ENCODE measurements around the gene DLK1. TPM values are rescaled to one million over a fixed set of nuclear protein-coding genes. Genes with fewer than 3 reads are reported as not detected.

DLK1 gene
- total and polyA plus RNA-seq, 2 of the 13 experiments (the other 11 are each of a cell fraction or from before 2014, with no cell fraction given) = 95.5 to 312 TPM

DNA sequence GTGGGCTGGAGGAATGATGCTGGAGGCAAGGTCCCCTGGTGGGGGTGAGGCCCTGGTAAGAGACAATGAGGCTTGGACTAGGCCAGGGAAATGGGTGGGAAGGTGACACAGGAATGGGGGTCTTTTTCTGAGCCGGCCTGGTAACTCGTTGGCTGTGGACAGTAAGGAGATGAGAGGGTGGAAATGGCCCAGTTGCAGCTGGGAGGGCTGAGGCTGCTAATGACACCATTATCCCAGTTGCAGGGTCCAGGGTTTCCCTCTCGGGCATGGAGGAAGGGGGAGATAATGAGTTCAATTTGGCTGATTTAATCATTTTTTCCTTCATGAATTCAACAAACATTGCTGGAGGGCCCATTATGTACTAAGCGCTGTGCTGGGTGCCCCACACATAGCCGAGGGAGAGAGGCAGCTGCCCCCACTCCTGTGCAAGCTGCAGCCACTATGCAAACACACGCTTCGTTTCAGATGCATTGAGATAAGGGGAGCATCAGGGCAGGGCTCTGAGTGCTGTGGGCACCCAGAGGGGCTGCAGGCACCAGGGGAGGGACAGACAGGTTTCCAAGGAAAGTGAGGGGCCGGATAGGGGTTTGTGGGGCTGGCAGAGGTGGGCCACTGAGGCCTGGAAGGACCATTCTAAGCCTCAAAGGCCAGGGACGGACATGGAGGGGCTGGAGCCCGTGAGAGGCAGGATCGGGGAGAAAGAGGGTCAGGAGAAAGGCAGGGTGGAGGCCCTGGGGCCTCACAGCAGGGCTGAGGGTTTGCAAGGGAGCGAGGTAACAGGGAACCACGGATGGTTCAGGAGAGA is 56.0 kb downstream of the DLK1 start (continued):
- TF ChIP-seq, protein P1, sequence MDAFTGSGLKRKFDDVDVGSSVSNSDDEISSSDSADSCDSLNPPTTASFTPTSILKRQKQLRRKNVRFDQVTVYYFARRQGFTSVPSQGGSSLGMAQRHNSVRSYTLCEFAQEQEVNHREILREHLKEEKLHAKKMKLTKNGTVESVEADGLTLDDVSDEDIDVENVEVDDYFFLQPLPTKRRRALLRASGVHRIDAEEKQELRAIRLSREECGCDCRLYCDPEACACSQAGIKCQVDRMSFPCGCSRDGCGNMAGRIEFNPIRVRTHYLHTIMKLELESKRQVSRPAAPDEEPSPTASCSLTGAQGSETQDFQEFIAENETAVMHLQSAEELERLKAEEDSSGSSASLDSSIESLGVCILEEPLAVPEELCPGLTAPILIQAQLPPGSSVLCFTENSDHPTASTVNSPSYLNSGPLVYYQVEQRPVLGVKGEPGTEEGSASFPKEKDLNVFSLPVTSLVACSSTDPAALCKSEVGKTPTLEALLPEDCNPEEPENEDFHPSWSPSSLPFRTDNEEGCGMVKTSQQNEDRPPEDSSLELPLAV (CRISPR knock-in tag; conservative IDR thresholded peaks at IDR 0.05; ENCODE audit: low read depth) = no peak
- TF ChIP-seq ZNF839 (CRISPR knock-in tag; IDR thresholded peaks at IDR 0.05; ENCODE audit: borderline replicate concordance) (no peak), ZNF724P (CRISPR knock-in tag; IDR thresholded peaks at IDR 0.05; ENCODE audit: borderline replicate concordance) (no peak), PAXIP1 (CRISPR knock-in tag; conservative IDR thresholded peaks at IDR 0.05) (peak; percentile 32; the same call in 1 of the 2 replicates), RAD51 (IDR thresholded peaks at IDR 0.05; ENCODE audit: borderline replicate concordance) (no peak), KAT8 (CRISPR knock-in tag; IDR thresholded peaks at IDR 0.05) (no peak), E2F2 (CRISPR knock-in tag; IDR thresholded peaks at IDR 0.05; ENCODE audit: borderline replicate concordance) (no peak), ZNF704 (CRISPR knock-in tag; IDR thresholded peaks at IDR 0.05; ENCODE audit: borderline replicate concordance) (no peak), RBM22 (optimal IDR thresholded peaks at IDR 0.05; ENCODE audit: low read length) (no peak), ZFP90 (CRISPR knock-in tag; IDR thresholded peaks at IDR 0.05; ENCODE audit: borderline replicate concordance) (no peak), NR2C2 (CRISPR knock-in tag; IDR thresholded peaks at IDR 0.05; ENCODE audit: borderline replicate concordance) (no peak), GFI1 (CRISPR knock-in tag; IDR thresholded peaks at IDR 0.05; ENCODE audit: borderline replicate concordance) (no peak)
- TF ChIP-seq, protein P2, sequence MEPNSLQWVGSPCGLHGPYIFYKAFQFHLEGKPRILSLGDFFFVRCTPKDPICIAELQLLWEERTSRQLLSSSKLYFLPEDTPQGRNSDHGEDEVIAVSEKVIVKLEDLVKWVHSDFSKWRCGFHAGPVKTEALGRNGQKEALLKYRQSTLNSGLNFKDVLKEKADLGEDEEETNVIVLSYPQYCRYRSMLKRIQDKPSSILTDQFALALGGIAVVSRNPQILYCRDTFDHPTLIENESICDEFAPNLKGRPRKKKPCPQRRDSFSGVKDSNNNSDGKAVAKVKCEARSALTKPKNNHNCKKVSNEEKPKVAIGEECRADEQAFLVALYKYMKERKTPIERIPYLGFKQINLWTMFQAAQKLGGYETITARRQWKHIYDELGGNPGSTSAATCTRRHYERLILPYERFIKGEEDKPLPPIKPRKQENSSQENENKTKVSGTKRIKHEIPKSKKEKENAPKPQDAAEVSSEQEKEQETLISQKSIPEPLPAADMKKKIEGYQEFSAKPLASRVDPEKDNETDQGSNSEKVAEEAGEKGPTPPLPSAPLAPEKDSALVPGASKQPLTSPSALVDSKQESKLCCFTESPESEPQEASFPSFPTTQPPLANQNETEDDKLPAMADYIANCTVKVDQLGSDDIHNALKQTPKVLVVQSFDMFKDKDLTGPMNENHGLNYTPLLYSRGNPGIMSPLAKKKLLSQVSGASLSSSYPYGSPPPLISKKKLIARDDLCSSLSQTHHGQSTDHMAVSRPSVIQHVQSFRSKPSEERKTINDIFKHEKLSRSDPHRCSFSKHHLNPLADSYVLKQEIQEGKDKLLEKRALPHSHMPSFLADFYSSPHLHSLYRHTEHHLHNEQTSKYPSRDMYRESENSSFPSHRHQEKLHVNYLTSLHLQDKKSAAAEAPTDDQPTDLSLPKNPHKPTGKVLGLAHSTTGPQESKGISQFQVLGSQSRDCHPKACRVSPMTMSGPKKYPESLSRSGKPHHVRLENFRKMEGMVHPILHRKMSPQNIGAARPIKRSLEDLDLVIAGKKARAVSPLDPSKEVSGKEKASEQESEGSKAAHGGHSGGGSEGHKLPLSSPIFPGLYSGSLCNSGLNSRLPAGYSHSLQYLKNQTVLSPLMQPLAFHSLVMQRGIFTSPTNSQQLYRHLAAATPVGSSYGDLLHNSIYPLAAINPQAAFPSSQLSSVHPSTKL (CRISPR knock-in tag; IDR thresholded peaks at IDR 0.05) = no peak
- TF ChIP-seq, protein P3, sequence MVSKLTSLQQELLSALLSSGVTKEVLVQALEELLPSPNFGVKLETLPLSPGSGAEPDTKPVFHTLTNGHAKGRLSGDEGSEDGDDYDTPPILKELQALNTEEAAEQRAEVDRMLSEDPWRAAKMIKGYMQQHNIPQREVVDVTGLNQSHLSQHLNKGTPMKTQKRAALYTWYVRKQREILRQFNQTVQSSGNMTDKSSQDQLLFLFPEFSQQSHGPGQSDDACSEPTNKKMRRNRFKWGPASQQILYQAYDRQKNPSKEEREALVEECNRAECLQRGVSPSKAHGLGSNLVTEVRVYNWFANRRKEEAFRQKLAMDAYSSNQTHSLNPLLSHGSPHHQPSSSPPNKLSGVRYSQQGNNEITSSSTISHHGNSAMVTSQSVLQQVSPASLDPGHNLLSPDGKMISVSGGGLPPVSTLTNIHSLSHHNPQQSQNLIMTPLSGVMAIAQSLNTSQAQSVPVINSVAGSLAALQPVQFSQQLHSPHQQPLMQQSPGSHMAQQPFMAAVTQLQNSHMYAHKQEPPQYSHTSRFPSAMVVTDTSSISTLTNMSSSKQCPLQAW (CRISPR knock-in tag; IDR thresholded peaks at IDR 0.05) = no peak
